ENCODE measurements around the gene TTYH1. TPM values are rescaled to one million over a fixed set of nuclear protein-coding genes. Genes with fewer than 3 reads are reported as not detected.

The TTYH1 gene
- total RNA-seq, 6 experiments from 2014 or later: 0.45 TPM; not detected in 5

- peaks cover 5% of the 10 kb centered on the region; the same call in 1 of the 2 replicates for H3K4me1 Mint-ChIP-seq (ENCODE audit: low read depth)
- H3K9me3 Mint-ChIP-seq: peaks cover 5% of the 10 kb centered on the region
- no peak overlapping the region for H3K4me3 Mint-ChIP-seq
- DNase-seq: no peak
- 0 out of 2 replicates have a peak, but pooled peaks cover 4% of the 10 kb centered on the region for H3K36me3 Mint-ChIP-seq (ENCODE audit: low read depth)
- H3K27me3 Mint-ChIP-seq (ENCODE audit: insufficient read depth): peaks cover 15% of the 10 kb centered on the region
- TF ChIP-seq CTCF (IDR thresholded peaks at IDR 0.05): no peak
- no peak overlapping the region for H3K27ac Mint-ChIP-seq
Measured at GRCh38 chr19:54421521-54421920, 6.3 kb downstream of the TTYH1 start.

GRCh38 chr19:54422136-54422535, 6.9 kb downstream of the TTYH1 start:
- 0 out of 2 replicates have a peak, but pooled peaks cover 2% of the 10 kb centered on the region for H3K36me3 Mint-ChIP-seq (ENCODE audit: low read depth)
- H3K27me3 Mint-ChIP-seq (ENCODE audit: insufficient read depth): peaks cover 16% of the 10 kb centered on the region
- H3K4me1 Mint-ChIP-seq (ENCODE audit: low read depth): peaks cover 5% of the 10 kb centered on the region; the same call in 1 of the 2 replicates
- no peak for DNase-seq
- peaks cover 2% of the 10 kb centered on the region for H3K9me3 Mint-ChIP-seq
- no peak overlapping the region for H3K27ac Mint-ChIP-seq
- no peak for TF ChIP-seq CTCF (IDR thresholded peaks at IDR 0.05)
- H3K4me3 Mint-ChIP-seq: no peak overlapping the region

- Mint-ChIP-seq H3K27me3 (ENCODE audit: insufficient read depth) (peaks cover 14% of the 10 kb centered on the region), H3K9me3 (no peaks in the 10 kb centered on the region), H3K4me1 (ENCODE audit: low read depth) (no peaks in the 10 kb centered on the region), H3K36me3 (ENCODE audit: low read depth) (no peaks in the 10 kb centered on the region), H3K4me3 (no peak overlapping the region), H3K27ac (no peak overlapping the region)
- TF ChIP-seq CTCF (IDR thresholded peaks at IDR 0.05): no peak
- DNase-seq: no peak
Measured at GRCh38 chr19:54424201-54424600, 8.9 kb downstream of the TTYH1 start.

GRCh38 chr19:54424660-54425381, 9.6 kb downstream of the TTYH1 start:
- peaks cover 16% of the 10 kb centered on the region for H3K27me3 Mint-ChIP-seq (ENCODE audit: insufficient read depth)
- no peak overlapping the region for H3K27ac Mint-ChIP-seq
- DNase-seq: no peak
- no peak overlapping the region for H3K4me3 Mint-ChIP-seq
- H3K9me3 Mint-ChIP-seq: no peaks in the 10 kb centered on the region
- no peaks in the 10 kb centered on the region for H3K4me1 Mint-ChIP-seq (ENCODE audit: low read depth)
- no peaks in the 10 kb centered on the region for H3K36me3 Mint-ChIP-seq (ENCODE audit: low read depth)
- TF ChIP-seq CTCF (IDR thresholded peaks at IDR 0.05): no peak

GRCh38 chr19:54425382-54425723, 10.1 kb downstream of the TTYH1 start:
- no peaks in the 10 kb centered on the region for H3K9me3 Mint-ChIP-seq
- H3K27ac Mint-ChIP-seq: no peak overlapping the region
- H3K27me3 Mint-ChIP-seq (ENCODE audit: insufficient read depth): peaks cover 16% of the 10 kb centered on the region
- no peak for TF ChIP-seq CTCF (IDR thresholded peaks at IDR 0.05)
- no peak overlapping the region for H3K4me3 Mint-ChIP-seq
- H3K4me1 Mint-ChIP-seq (ENCODE audit: low read depth): no peaks in the 10 kb centered on the region
- no peaks in the 10 kb centered on the region for H3K36me3 Mint-ChIP-seq (ENCODE audit: low read depth)
- no peak for DNase-seq
